Spleen (tissue), 11 donors: ENCODE data around the gene ZNF726. TPM values are rescaled to one million over a fixed set of nuclear protein-coding genes. Genes with fewer than 3 reads are reported as not detected.

Source experiments
- DNase-seq: peaks from one replicate; pipeline ENCODE4 v3.0.0-alpha.2; 2020
- H3K27ac ChIP-seq, 8 donors: fragments of 200-600 bp; sonication (generic) in 7 of 8; 1 replicate in 4 of 8; 2 replicates in 4 of 8; pipeline versions ENCODE4 v1.5.0 to v1.8.0; 2016 to 2021; ENCODE audit warnings: inconsistent platforms in 4 of 8, mild to moderate bottlenecking in 4 of 8, moderate library complexity in 1 of 8
- H3K27me3 ChIP-seq, 7 donors: fragments of 200-600 bp; sonication (generic) in 6 of 7; replicated peaks in 1 of 7; 1 replicate in 4 of 7; 2 replicates in 3 of 7; pipeline versions ENCODE4 v1.5.0 to v1.8.0; 2016 to 2021; ENCODE audit warnings: inconsistent platforms in 3 of 7, mild to moderate bottlenecking in 1 of 7
- H3K36me3 ChIP-seq, 6 donors: fragments of 200-600 bp; sonication (generic) in 5 of 6; 1 replicate in 4 of 6; 2 replicates in 2 of 6; pipeline versions ENCODE4 v1.5.0 to v1.8.0; 2016 to 2021; ENCODE audit warnings: inconsistent platforms in 2 of 6
- H3K4me1 ChIP-seq, 6 donors: fragments of 200-600 bp; sonication (generic) in 5 of 6; 1 replicate in 3 of 6; 2 replicates in 3 of 6; pipeline versions ENCODE4 v1.5.0 to v1.8.0; 2016 to 2021; ENCODE audit warnings: inconsistent platforms in 3 of 6
- H3K4me3 ChIP-seq, 8 donors: fragments of 200-600 bp; sonication (generic) in 7 of 8; 1 replicate in 4 of 8; 2 replicates in 4 of 8; pipeline versions ENCODE4 v1.5.0 to v1.8.0; 2016 to 2021; ENCODE audit warnings: inconsistent platforms in 4 of 8, mild to moderate bottlenecking in 4 of 8, moderate library complexity in 2 of 8
- H3K9me3 ChIP-seq, 8 donors: fragments of 200-600 bp; sonication (generic) in 7 of 8; 1 replicate in 4 of 8; 2 replicates in 4 of 8; pipeline versions ENCODE4 v1.5.0 to v1.8.0; 2016 to 2021; ENCODE audit warnings: inconsistent platforms in 4 of 8
- POLR2A ChIP-seq, 3 donors: fragments of 450-650 bp; IDR thresholded peaks; one replicate each; pipeline ENCODE4 v1.5.1; 2017; ENCODE audit warnings: antibody characterized with exemption in 3 of 3, mild to moderate bottlenecking in 1 of 3
- POLR2AphosphoS5 ChIP-seq, 3 donors: sonication (generic); formaldehyde crosslinking; IDR thresholded peaks; one replicate each; pipeline ENCODE4 v1.5.1; 2017; ENCODE audit warnings: antibody characterized with exemption in 3 of 3
- WGBS, 5 donors: extraction: QIAGEN DNeasy Blood & Tissue Kit in 3 of 5; methylation state at CpG; one replicate each; pipeline versions ENCODE4 v1.1.5 to v1.1.7; 2013 to 2018; 5-methylcytosine and 5-hydroxymethylcytosine counted together
- intact Hi-C: fragments of 100-400 bp; cut with DNase I; formaldehyde crosslinking; loops from one replicate; pipeline ENCODE4 v1.15.0; 2023; ENCODE audit warnings: low total_unique reads
- polyA plus RNA-seq, 3 donors: library from polyadenylated mRNA; stranded (reverse); fragments of 200-250 nt; gene quantifications; one replicate each; pipeline ENCODE4 v1.2.1, GENCODE V29; 2013
- total RNA-seq, 7 donors: library from RNA; depleted of rRNA in 3 of 7; stranded (reverse); fragments of >200 nt in 3 of 7; fragmentation: NEBNext Ultra II Directional in 4 of 7; extraction: Animal tissue kit (Norgen Biotek cat#: 25700) in 4 of 7; gene quantifications; one replicate each; pipeline versions ENCODE4 v1.1.0 to v1.2.1, GENCODE V29; 2016 to 2021
- TF ChIP-seq, protein P1 (sequence below), 11 experiments: fragments of 200-600 bp in 7 of 11; fragments of 450-650 bp in 4 of 11; sonication (generic) in 4 of 11; IDR thresholded peaks in 8 of 11; conservative IDR thresholded peaks in 3 of 11; 1 replicate in 7 of 11; 2 replicates in 4 of 11; pipeline versions ENCODE4 v1.4.0 to v1.8.0; 2016 to 2021; ENCODE audit warnings: antibody characterized with exemption in 11 of 11, inconsistent platforms in 4 of 11, mild to moderate bottlenecking in 1 of 11
- donor health status: healthy with polysubstance abuse.
- donor health status: DM: no; HTN: no; CAD: no; lungs with moderate emphysema.
- donor health status: DM: no; HTN: no; CAD: no.
- donor health status: Bipolar disorder and iron deficiency.
- donor health status: healthy.
- donor health status: DM: no; HTN: no; CAD: no.
- donor health status: DM: yes; HTN: yes; CAD: no.

Gene ZNF726
- total and polyA plus RNA-seq, 10 donors, result 2.0 to 6.9 (median 3.8) TPM

DNA sequence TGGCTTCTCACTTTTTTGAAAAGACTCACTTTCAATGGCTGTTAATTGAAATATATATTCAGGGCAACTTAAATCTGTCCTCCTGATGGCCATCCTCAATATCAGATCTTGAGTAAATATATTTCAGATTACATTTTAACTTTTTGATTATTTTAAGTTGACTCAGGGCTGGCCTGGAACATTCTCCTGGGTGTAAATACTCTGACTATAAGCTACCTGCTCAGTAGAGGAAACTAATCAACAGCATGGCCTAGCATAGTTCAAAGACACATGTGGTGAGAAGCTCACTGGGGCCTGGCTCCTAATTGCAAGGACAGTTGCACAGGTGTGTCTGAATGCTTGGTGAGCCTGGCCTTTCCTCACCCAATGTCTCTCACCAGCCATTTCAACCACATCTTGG, 5.5 kb upstream of the ZNF726 start:
- intact Hi-C loops, result no loop called here
- peaks cover 0 to 34% (median 24%) of the 10 kb centered on the region in 8 donors for H3K9me3 ChIP-seq
- H3K27ac ChIP-seq, result no peak overlapping the region
- DNase-seq, result no peak
- H3K4me1 ChIP-seq, result peaks cover 0 to 5% (median 2%) of the 10 kb centered on the region in 6 donors
- H3K36me3 ChIP-seq, result no peaks in the 10 kb centered on the region
- no peaks in the 10 kb centered on the region for H3K27me3 ChIP-seq
- no peak overlapping the region for H3K4me3 ChIP-seq
- TF ChIP-seq POLR2AphosphoS5 (IDR thresholded peaks at IDR 0.05), result no peak

DNA sequence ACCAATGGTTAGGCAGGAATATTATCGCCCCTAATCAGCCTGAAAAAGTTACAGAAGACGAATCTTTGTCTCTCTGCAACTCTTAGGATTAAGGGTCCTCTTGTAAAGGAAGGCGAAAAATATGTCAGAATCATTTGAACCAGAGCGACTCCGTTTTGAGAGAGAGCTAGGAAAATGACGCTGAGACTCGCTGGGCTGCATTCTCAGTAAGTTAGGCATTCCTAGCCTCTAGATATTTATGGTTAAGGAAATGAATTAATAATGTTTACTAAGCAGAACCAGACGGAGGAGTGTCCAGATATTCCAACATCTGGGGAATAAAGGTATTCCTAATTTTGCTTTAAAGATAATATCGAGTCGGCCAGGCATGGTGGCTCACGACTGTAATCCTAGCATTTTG, 755 bp upstream of the ZNF726 start:
- H3K4me3 ChIP-seq, result peak overlapping the region in 5 of 8 donors; percentile 51 to 77 (median 64)
- TF ChIP-seq, protein P1, sequence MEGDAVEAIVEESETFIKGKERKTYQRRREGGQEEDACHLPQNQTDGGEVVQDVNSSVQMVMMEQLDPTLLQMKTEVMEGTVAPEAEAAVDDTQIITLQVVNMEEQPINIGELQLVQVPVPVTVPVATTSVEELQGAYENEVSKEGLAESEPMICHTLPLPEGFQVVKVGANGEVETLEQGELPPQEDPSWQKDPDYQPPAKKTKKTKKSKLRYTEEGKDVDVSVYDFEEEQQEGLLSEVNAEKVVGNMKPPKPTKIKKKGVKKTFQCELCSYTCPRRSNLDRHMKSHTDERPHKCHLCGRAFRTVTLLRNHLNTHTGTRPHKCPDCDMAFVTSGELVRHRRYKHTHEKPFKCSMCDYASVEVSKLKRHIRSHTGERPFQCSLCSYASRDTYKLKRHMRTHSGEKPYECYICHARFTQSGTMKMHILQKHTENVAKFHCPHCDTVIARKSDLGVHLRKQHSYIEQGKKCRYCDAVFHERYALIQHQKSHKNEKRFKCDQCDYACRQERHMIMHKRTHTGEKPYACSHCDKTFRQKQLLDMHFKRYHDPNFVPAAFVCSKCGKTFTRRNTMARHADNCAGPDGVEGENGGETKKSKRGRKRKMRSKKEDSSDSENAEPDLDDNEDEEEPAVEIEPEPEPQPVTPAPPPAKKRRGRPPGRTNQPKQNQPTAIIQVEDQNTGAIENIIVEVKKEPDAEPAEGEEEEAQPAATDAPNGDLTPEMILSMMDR (IDR thresholded peaks at IDR 0.05 in 8 of 11, conservative IDR thresholded peaks at IDR 0.05 in 3 of 11), result no peak
- TF ChIP-seq POLR2A (IDR thresholded peaks at IDR 0.05) (no peak), POLR2AphosphoS5 (IDR thresholded peaks at IDR 0.05) (no peak)
- WGBS, 5 donors, result 93 to 97% (median 97%) methylated on average over 11 of the region's 11 CpGs

DNA sequence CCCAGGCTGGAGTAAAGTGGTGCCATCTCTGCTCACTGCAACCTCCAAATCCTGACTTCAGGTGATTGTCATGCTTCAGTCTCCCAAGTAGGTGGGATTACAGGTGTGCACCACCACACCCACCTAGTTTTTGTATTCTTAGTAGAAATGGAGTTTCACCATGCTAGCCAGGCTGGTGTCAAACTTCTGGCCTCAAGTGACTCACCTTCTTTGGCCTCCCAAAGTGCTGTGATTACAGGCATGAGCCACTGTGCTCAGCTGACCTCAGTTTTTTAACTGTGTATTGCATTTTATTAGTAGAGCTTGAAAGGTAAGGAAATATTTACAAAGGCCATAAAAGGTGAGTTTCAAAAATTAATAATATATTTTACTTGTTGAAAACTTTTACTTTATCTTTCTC, 2.3 kb downstream of the ZNF726 start:
- H3K9me3 ChIP-seq, result no peaks in the 10 kb centered on the region
- no peaks in the 10 kb centered on the region for H3K27me3 ChIP-seq
- H3K4me3 ChIP-seq, result no peak overlapping the region
- H3K27ac ChIP-seq, result no peak overlapping the region
- peaks cover 0 to 16% (median 10%) of the 10 kb centered on the region in 6 donors for H3K4me1 ChIP-seq
- intact Hi-C loops, result no loop called here
- DNase-seq, result no peak
- H3K36me3 ChIP-seq, result peaks cover 0 to 23% (median 13%) of the 10 kb centered on the region in 6 donors
- TF ChIP-seq POLR2AphosphoS5 (IDR thresholded peaks at IDR 0.05) (no peak), POLR2A (IDR thresholded peaks at IDR 0.05) (no peak)
- TF ChIP-seq, protein P1 (IDR thresholded peaks at IDR 0.05 in 8 of 11, conservative IDR thresholded peaks at IDR 0.05 in 3 of 11), result no peak

More for the DNA sequence above, 755 bp upstream of the ZNF726 start:
- Histone ChIP-seq H3K9me3 (no peaks in the 10 kb centered on the region), H3K27me3 (no peaks in the 10 kb centered on the region), H3K27ac (peak overlapping the region in 1 of 8 donors; percentile 65), H3K4me1 (peaks cover 0 to 16% (median 10%) of the 10 kb centered on the region in 6 donors), H3K36me3 (no peaks in the 10 kb centered on the region)
- intact Hi-C loops, result no loop called here
- DNase-seq, result no peak

DNA sequence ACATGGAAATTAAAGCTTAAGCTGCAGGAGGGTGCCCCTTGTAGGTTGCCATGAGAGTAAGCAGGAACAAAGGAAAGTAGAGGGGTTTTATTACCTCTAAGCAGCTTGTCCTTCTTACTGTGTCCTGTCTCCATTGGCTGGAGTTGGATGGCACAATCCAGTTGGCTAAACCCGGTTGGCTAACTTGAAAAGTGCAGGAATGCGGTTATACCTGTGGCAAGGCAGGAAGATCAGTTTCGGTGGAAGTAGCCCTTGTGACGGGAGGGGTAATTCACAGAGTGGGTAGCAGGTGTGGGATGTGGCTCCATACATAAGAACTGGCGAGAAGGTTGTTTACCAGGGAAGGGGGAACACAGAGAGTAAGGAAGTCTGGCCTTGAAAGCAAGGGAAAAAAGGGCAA, 3.2 kb downstream of the ZNF726 start:
- intact Hi-C loops, result no loop called here
- Histone ChIP-seq H3K4me1 (peaks cover 0 to 16% (median 10%) of the 10 kb centered on the region in 6 donors), H3K9me3 (no peaks in the 10 kb centered on the region), H3K27ac (no peak overlapping the region), H3K4me3 (no peak overlapping the region), H3K36me3 (peaks cover 0 to 30% (median 13%) of the 10 kb centered on the region in 6 donors), H3K27me3 (no peaks in the 10 kb centered on the region)
- TF ChIP-seq, protein P1 (IDR thresholded peaks at IDR 0.05 in 8 of 11, conservative IDR thresholded peaks at IDR 0.05 in 3 of 11), result no peak
- TF ChIP-seq POLR2A (IDR thresholded peaks at IDR 0.05), result no peak
- no peak for TF ChIP-seq POLR2AphosphoS5 (IDR thresholded peaks at IDR 0.05)
- DNase-seq, result no peak
- 92 to 97% (median 95%) methylated on average over 5 of the region's 5 CpGs for WGBS, 5 donors

DNA sequence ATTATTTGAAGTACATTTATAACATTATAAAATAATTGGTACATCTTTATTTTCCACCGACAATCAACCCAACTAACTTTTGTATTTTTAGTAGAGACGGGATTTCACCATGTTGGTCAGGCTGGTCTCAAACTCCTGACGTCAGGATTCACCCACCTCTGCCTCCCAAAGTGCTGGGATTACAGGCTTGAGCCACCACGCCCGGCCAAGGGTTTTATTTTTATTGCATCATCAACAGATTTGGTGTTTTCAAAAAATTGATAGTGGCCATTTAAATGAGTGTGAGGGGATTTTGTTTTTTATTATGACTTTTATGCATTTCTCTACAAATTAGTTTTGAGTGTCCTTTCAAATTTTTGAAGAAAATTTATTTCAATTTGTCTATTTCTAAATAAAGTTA, 10.6 kb downstream of the ZNF726 start:
- Histone ChIP-seq H3K27me3 (no peaks in the 10 kb centered on the region), H3K27ac (no peak overlapping the region), H3K36me3 (peaks cover 0 to 42% (median 10%) of the 10 kb centered on the region in 6 donors), H3K4me1 (no peaks in the 10 kb centered on the region), H3K4me3 (no peak overlapping the region), H3K9me3 (peaks cover 0 to 55% (median 37%) of the 10 kb centered on the region in 8 donors)
- WGBS, 5 donors, result 93 to 99% (median 94%) methylated on average over 5 of the region's 5 CpGs
- intact Hi-C loops, result no loop called here
- no peak for DNase-seq
- TF ChIP-seq POLR2A (IDR thresholded peaks at IDR 0.05), result no peak
- no peak for TF ChIP-seq POLR2AphosphoS5 (IDR thresholded peaks at IDR 0.05)
- TF ChIP-seq, protein P1 (IDR thresholded peaks at IDR 0.05 in 8 of 11, conservative IDR thresholded peaks at IDR 0.05 in 3 of 11), result no peak
